ENCODE measurements around the gene RUBCN. TPM values are rescaled to one million over a fixed set of nuclear protein-coding genes. Genes with fewer than 3 reads are reported as not detected.
A peak's percentile ranks its signal among the peaks of the same experiment; 100 is the strongest.
"Not testable (repeated sequence)": the region's sequence is repeated elsewhere in the genome, so short reads cannot be mapped to it uniquely, and the experiment has no call there.

The RUBCN gene
- total RNA-seq, 1 donor from 2014 or later: 45.2 TPM

DNA sequence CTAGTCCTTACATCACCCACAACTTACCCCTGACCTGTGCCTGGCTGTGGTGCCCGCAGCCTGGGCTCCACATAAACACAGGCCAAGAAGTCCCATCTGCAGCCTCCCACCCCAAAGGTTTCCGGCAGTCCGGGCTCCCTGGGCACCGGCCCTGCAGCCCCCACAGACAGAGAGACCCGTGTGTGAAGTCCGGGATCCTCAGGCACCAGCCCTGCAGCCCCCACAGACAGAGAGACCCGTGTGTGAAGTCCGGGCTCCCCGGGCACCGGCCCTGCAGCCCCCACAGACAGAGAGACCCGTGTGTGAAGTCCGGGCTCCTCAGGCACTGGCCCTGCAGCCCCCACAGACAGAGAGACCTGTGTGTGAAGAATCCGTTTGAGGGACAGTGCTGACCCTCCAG, 78.0 kb downstream of the RUBCN start:
- H3K27me3 Mint-ChIP-seq (ENCODE audit: insufficient read depth); H3K36me3 Mint-ChIP-seq (ENCODE audit: low read depth); H3K9me3 Mint-ChIP-seq; H3K4me3 Mint-ChIP-seq; DNase-seq (ENCODE audit: low spot score); H3K27ac Mint-ChIP-seq; intact Hi-C loops (cut with micrococcal nuclease): not testable (repeated sequence)
- peaks cover 23% of the 10 kb centered on the region for H3K4me1 Mint-ChIP-seq (ENCODE audit: low read depth)

- DNase-seq (ENCODE audit: low spot score); H3K36me3 Mint-ChIP-seq (ENCODE audit: low read depth); H3K27ac Mint-ChIP-seq; H3K27me3 Mint-ChIP-seq (ENCODE audit: insufficient read depth); H3K9me3 Mint-ChIP-seq; H3K4me3 Mint-ChIP-seq; intact Hi-C loops (cut with micrococcal nuclease): not testable (repeated sequence)
- peaks cover 21% of the 10 kb centered on the region for H3K4me1 Mint-ChIP-seq (ENCODE audit: low read depth)
Observed at GRCh38 chr3:197657541-197658292, 79.0 kb downstream of the RUBCN start.

DNA sequence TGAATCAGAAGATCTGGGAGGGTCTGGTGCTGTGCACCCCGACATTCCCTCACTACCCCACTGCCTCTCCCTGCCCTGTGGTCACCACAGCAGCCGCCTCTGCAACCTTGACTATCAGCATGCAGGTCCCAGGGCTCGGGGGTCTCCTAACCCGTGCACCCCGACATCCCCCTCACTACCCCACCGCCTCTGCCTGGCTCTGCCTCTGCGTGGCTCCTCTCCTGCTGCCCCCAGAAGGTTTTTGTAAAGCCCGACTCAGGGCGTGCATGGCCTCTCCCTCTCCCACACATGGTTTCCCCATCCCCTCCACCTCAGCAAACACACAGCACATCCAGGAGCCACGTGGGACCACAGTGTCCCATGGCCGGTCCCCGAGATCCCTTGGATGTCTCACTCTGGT, 79.7 kb downstream of the RUBCN start:
- H3K36me3 Mint-ChIP-seq (ENCODE audit: low read depth); H3K9me3 Mint-ChIP-seq; DNase-seq (ENCODE audit: low spot score); H3K27me3 Mint-ChIP-seq (ENCODE audit: insufficient read depth); intact Hi-C loops (cut with micrococcal nuclease): not testable (repeated sequence)
- H3K4me3 Mint-ChIP-seq: peak overlapping the region; percentile 21
- peak overlapping the region; percentile 91 for H3K27ac Mint-ChIP-seq
- H3K4me1 Mint-ChIP-seq (ENCODE audit: low read depth): peaks cover 20% of the 10 kb centered on the region

GRCh38 chr3:197656129-197656528, 80.6 kb downstream of the RUBCN start:
- H3K9me3 Mint-ChIP-seq; intact Hi-C loops (cut with micrococcal nuclease); H3K27me3 Mint-ChIP-seq (ENCODE audit: insufficient read depth); DNase-seq (ENCODE audit: low spot score); H3K36me3 Mint-ChIP-seq (ENCODE audit: low read depth): not testable (repeated sequence)
- H3K27ac Mint-ChIP-seq: peak overlapping the region; percentile 84
- H3K4me1 Mint-ChIP-seq (ENCODE audit: low read depth): peaks cover 25% of the 10 kb centered on the region
- H3K4me3 Mint-ChIP-seq: peak overlapping the region; percentile 74

DNA sequence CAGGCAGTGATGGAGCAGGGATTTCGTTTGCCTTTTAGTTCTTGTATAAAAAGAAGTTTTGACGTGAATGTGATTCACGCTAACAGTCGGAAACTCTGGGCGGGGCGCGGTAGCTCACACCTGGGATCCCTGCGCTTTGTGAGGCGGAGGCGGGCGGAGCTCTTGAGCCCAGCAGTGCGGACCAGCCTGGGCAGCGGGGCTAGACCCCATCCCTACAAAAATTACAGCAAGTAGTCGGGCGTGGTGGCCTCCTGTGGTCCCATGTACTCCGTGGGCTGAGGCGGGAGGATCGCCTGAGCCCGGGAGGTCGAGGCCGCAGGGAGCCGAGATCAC, 81.7 kb downstream of the RUBCN start:
- H3K36me3 Mint-ChIP-seq (ENCODE audit: low read depth); DNase-seq (ENCODE audit: low spot score); H3K27ac Mint-ChIP-seq; H3K27me3 Mint-ChIP-seq (ENCODE audit: insufficient read depth); intact Hi-C loops (cut with micrococcal nuclease); H3K9me3 Mint-ChIP-seq: not testable (repeated sequence)
- H3K4me1 Mint-ChIP-seq (ENCODE audit: low read depth): peaks cover 30% of the 10 kb centered on the region
- peak overlapping the region; percentile 33 for H3K4me3 Mint-ChIP-seq

DNA sequence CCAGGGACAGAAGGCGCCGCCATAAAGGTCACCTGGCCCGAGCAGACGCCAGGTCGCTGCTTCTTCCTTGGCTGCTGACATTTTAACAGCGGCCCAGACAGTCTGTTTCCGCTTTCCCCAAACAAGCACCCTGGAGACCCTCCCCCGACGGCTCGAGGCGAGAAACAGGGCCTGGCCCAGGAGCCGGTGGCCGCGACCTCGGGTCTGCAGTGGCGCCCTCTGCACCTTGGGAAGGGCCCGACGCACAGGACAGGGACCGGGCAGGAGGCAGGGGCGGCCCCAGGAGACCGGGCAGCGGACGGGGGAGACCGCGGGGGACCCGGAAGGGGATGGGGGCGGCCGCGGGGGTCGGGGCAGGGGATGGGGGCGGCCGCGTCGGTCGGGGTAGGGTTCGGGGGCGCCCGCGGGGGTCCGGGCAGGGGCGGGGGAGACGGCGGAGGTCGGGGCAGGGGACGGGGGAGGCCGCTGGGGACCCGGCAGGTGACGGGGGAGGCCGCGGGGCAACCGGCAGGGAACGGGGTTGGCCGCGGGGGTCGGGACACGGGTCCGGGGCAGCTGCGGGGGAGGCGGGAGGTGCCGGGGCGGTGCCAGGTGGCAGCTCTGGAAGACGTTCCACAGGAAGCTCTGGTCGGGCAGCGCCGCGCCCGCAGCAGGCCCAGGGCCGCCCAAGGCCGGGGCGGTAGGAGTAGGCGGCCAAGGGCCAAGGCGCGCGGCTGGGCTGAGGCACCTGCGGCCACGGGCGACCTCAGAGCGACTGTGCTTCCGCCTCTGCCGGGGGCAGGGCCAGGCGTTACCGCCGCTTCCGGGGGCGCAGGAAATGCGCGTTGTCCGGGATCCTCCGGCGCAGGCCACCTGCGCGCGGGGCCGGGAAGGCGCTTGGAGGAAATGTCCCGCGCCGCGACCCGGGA, 82.4 kb downstream of the RUBCN start:
- H3K9me3 Mint-ChIP-seq; intact Hi-C loops (cut with micrococcal nuclease); H3K27me3 Mint-ChIP-seq (ENCODE audit: insufficient read depth); H3K36me3 Mint-ChIP-seq (ENCODE audit: low read depth); H3K27ac Mint-ChIP-seq: not testable (repeated sequence)
- peaks cover 30% of the 10 kb centered on the region for H3K4me1 Mint-ChIP-seq (ENCODE audit: low read depth)
- DNase-seq (ENCODE audit: low spot score): peak; percentile 29
- H3K4me3 Mint-ChIP-seq: peak overlapping the region; percentile 51

- H3K36me3 Mint-ChIP-seq (ENCODE audit: low read depth); DNase-seq (ENCODE audit: low spot score); intact Hi-C loops (cut with micrococcal nuclease); H3K27me3 Mint-ChIP-seq (ENCODE audit: insufficient read depth); H3K27ac Mint-ChIP-seq; H3K9me3 Mint-ChIP-seq: not testable (repeated sequence)
- Mint-ChIP-seq H3K4me3 (peak overlapping the region; percentile 39), H3K4me1 (ENCODE audit: low read depth) (peaks cover 30% of the 10 kb centered on the region)
Observed at GRCh38 chr3:197652860-197653259, 83.8 kb downstream of the RUBCN start.

DNA sequence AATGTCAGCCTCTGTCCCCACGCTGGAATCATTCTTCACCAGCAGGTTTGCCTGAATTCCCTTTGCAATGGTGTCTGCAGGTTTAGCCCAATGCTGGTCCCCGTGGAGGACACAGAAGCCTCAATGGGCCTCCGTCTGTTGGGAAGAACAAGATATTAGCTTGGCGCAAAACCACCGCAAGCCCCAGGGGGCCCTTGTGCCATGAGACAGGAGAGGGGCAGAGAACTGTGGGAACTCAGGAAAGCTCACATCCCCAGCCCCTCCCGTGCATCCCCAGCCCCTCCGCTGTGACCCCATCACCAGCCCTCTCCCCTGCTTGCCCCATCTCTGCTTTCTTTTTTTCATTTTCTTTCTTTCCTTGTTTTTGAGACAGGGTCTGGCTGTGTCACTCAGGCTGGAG, 89.1 kb downstream of the RUBCN start:
- H3K9me3 Mint-ChIP-seq; DNase-seq (ENCODE audit: low spot score); intact Hi-C loops (cut with micrococcal nuclease); H3K4me3 Mint-ChIP-seq; H3K27ac Mint-ChIP-seq; H3K36me3 Mint-ChIP-seq (ENCODE audit: low read depth); H3K27me3 Mint-ChIP-seq (ENCODE audit: insufficient read depth): not testable (repeated sequence)
- peaks cover 17% of the 10 kb centered on the region for H3K4me1 Mint-ChIP-seq (ENCODE audit: low read depth)

GRCh38 chr3:197647191-197647590, 89.5 kb downstream of the RUBCN start:
- H3K27me3 Mint-ChIP-seq (ENCODE audit: insufficient read depth); H3K4me3 Mint-ChIP-seq: not testable (repeated sequence)

DNA sequence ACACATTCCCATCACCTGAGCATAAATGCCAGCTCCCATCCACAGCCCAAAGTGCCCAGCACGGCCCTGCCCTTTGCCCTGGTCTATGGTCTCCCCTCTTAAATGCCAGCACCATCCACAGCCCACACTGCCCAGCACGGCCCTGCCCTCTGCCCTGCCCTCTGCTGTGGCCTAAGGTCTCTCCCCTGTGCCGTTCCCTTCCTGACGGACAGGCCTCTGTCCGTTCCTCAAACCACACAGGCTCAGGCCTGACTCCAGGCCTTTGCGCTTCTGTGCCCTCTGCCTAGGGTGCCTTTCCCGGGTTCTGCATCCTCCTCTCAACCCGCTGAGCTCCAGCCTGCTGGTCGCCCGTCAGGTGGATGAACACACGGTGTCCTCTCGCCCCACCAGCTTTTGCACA, 90.4 kb downstream of the RUBCN start:
- H3K27me3 Mint-ChIP-seq (ENCODE audit: insufficient read depth); H3K9me3 Mint-ChIP-seq; H3K36me3 Mint-ChIP-seq (ENCODE audit: low read depth); DNase-seq (ENCODE audit: low spot score); intact Hi-C loops (cut with micrococcal nuclease); H3K4me1 Mint-ChIP-seq (ENCODE audit: low read depth); H3K27ac Mint-ChIP-seq; H3K4me3 Mint-ChIP-seq: not testable (repeated sequence)

More at GRCh38 chr3:197647191-197647590, 89.5 kb downstream of the RUBCN start:
- H3K9me3 Mint-ChIP-seq; H3K27ac Mint-ChIP-seq; DNase-seq (ENCODE audit: low spot score); intact Hi-C loops (cut with micrococcal nuclease); H3K36me3 Mint-ChIP-seq (ENCODE audit: low read depth): not testable (repeated sequence)
- peaks cover 13% of the 10 kb centered on the region for H3K4me1 Mint-ChIP-seq (ENCODE audit: low read depth)

- H3K9me3 Mint-ChIP-seq; H3K27me3 Mint-ChIP-seq (ENCODE audit: insufficient read depth); H3K27ac Mint-ChIP-seq; intact Hi-C loops (cut with micrococcal nuclease); DNase-seq (ENCODE audit: low spot score); H3K4me1 Mint-ChIP-seq (ENCODE audit: low read depth); H3K4me3 Mint-ChIP-seq; H3K36me3 Mint-ChIP-seq (ENCODE audit: low read depth): not testable (repeated sequence)
Observed at GRCh38 chr3:197637556-197637955, 99.1 kb downstream of the RUBCN start.

DNA sequence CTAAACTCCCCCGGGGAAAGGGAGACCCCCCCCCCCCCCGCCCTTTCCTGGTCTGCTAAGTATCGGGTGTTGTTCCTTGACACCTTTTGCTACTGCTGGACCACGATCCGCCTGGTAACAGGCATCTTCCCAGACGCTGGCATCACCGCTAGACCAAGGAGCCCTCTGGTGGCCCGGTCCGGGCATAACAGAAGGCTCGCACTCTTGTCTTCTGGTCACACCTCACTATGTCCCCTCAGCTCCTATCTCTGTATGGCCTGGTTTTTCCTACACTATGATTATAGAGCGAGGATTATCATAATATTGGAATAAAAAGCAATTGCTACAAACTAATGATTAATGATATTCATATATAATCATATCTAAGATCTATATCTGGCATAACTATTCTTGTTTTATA, 104.7 kb downstream of the RUBCN start:
- not testable (repeated sequence) for H3K4me3 Mint-ChIP-seq; H3K27me3 Mint-ChIP-seq (ENCODE audit: insufficient read depth); H3K4me1 Mint-ChIP-seq (ENCODE audit: low read depth); H3K36me3 Mint-ChIP-seq (ENCODE audit: low read depth); DNase-seq (ENCODE audit: low spot score); H3K9me3 Mint-ChIP-seq; H3K27ac Mint-ChIP-seq
- intact Hi-C loops (cut with micrococcal nuclease): loop anchor here (1.0 kb wide), 1 partner anchor 33 kb away; no protein-coding TSS in a partner anchor

DNA sequence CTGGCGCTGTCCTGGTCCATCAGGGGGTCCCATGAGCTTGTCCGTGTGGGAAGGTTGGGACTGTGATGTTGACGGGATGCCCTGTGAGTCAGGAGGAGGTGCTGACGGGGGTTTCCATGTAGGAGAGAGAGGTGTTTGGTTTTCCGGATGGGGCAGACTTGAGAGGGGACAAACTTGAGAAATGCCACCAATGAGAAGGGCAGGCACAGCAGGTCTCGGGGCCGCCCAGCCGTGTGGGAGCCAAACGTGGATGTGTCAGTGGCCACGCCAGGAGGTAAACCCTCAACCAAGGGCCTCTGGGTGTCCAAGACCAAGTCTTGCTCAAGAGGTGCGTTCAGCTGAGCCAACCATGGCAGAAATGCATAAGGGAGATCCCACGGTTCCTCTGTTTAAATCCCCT, 105.9 kb downstream of the RUBCN start:
- H3K9me3 Mint-ChIP-seq; DNase-seq (ENCODE audit: low spot score); H3K4me3 Mint-ChIP-seq; H3K36me3 Mint-ChIP-seq (ENCODE audit: low read depth); H3K4me1 Mint-ChIP-seq (ENCODE audit: low read depth); H3K27ac Mint-ChIP-seq; H3K27me3 Mint-ChIP-seq (ENCODE audit: insufficient read depth); intact Hi-C loops (cut with micrococcal nuclease): not testable (repeated sequence)
